ENCODE measurements around the gene GRID1. TPM values are rescaled to one million over a fixed set of nuclear protein-coding genes. Genes with fewer than 3 reads are reported as not detected.

Gene GRID1
- total RNA-seq, 1 experiment from 2014 or later, result 5.6 TPM

- CTCF ChIA-PET, result no interaction called here
- RAD21 ChIA-PET (ENCODE audit: low non-redundant PET in 1 of 2, low total read pairs in 2 of 2, uncharacterized antibody in 2 of 2, unreplicated experiment in 2 of 2), result no interaction called here
- no peak overlapping the region for H3K4me3 ChIP-seq (replicated peaks in 1 of 2; ENCODE audit: low read depth in 1 of 2, low read length in 2 of 2)
- H3K79me2 ChIP-seq (ENCODE audit: insufficient read depth, low read length), result no peaks in the 10 kb centered on the region
- peaks cover 0 to 9% of the 10 kb centered on the region in 2 experiments; a peak in 2 of 4 replicates for H3K4me1 ChIP-seq (ENCODE audit: control insufficient read depth in 1 of 2, insufficient read depth in 2 of 2, low read length in 2 of 2)
- no peak overlapping the region for H3K9ac ChIP-seq (ENCODE audit: low read length)
- TF ChIP-seq CTCF (IDR thresholded peaks at IDR 0.05 in 2 of 3, conservative IDR thresholded peaks at IDR 0.05 in 1 of 3; ENCODE audit: borderline replicate concordance in 1 of 3, insufficient read depth in 1 of 3, low read depth in 2 of 3, low read length in 2 of 3), result no peak
- no peak for TF ChIP-seq CEBPB (IDR thresholded peaks at IDR 0.05; ENCODE audit: low read depth)
- TF ChIP-seq POLR2A (IDR thresholded peaks at IDR 0.05; ENCODE audit: borderline replicate concordance, extremely low read depth, insufficient read depth, insufficient read length), result no peak
- TF ChIP-seq REST (IDR thresholded peaks at IDR 0.05; ENCODE audit: low read depth), result no peak
- no peak for TF ChIP-seq ATF3 (IDR thresholded peaks at IDR 0.05)
- no peak for TF ChIP-seq CBX3 (IDR thresholded peaks at IDR 0.05; ENCODE audit: low read depth)
- no peak for TF ChIP-seq SRF (IDR thresholded peaks at IDR 0.05; ENCODE audit: low read depth)
- TF ChIP-seq SIN3A (IDR thresholded peaks at IDR 0.05; ENCODE audit: low read depth), result no peak
- TF ChIP-seq POLR2AphosphoS5 (IDR thresholded peaks at IDR 0.05; ENCODE audit: low read depth, low read length), result no peak
- no peak for TF ChIP-seq SP1 (IDR thresholded peaks at IDR 0.05; ENCODE audit: low read depth)
- no peak for TF ChIP-seq ZNF274 (IDR thresholded peaks at IDR 0.05; ENCODE audit: low read depth, low read length)
- no peak overlapping the region for H3K27ac ChIP-seq (ENCODE audit: low read depth, low read length)
- POLR2A ChIA-PET, result no interaction called here
- H3K27me3 ChIP-seq (ENCODE audit: insufficient read depth, low read length), result no peaks in the 10 kb centered on the region
- intact Hi-C loops (cut with micrococcal nuclease), result loop anchor here (1.0 to 10.0 kb wide), 7 partner anchors 200 to 1765 kb away; no protein-coding TSS in a partner anchor
- ATAC-seq (no peak), DNase-seq (ENCODE audit: low read depth, low spot score) (no peak)
- no TSS peak for BruUV-seq (replicated peaks)
- H4K20me1 ChIP-seq (ENCODE audit: insufficient read depth), result no peaks in the 10 kb centered on the region
- H3K36me3 ChIP-seq (ENCODE audit: control insufficient read depth in 1 of 2, insufficient read depth in 2 of 2, low read length in 2 of 2), result no peaks in the 10 kb centered on the region
- H2AFZ ChIP-seq (ENCODE audit: low read depth, low read length, poor library complexity, severe bottlenecking), result peak overlapping the region; percentile 14
- no peaks in the 10 kb centered on the region for H3K9me2 ChIP-seq (ENCODE audit: insufficient read depth)
- no peaks in the 10 kb centered on the region for H3K9me3 ChIP-seq (ENCODE audit: control insufficient read depth in 1 of 2, insufficient read depth in 1 of 2, low read depth in 1 of 2, low read length in 2 of 2)
- no peak overlapping the region for H3K4me2 ChIP-seq (ENCODE audit: low read length)
Observed at GRCh38 chr10:86377797-86378146, 11.2 kb upstream of the GRID1 start.

Measured in HCT116 (cell line).